ENCODE results near the gene CCDC80. TPM values are rescaled to one million over a fixed set of nuclear protein-coding genes. Genes with fewer than 3 reads are reported as not detected.
"Not testable (repeated sequence)": the region's sequence is repeated elsewhere in the genome, so short reads cannot be mapped to it uniquely, and the experiment has no call there.

CCDC80 gene
- total and polyA plus RNA-seq, 3 experiments from 2014 or later = 0.02 TPM; not detected in 2

DNA sequence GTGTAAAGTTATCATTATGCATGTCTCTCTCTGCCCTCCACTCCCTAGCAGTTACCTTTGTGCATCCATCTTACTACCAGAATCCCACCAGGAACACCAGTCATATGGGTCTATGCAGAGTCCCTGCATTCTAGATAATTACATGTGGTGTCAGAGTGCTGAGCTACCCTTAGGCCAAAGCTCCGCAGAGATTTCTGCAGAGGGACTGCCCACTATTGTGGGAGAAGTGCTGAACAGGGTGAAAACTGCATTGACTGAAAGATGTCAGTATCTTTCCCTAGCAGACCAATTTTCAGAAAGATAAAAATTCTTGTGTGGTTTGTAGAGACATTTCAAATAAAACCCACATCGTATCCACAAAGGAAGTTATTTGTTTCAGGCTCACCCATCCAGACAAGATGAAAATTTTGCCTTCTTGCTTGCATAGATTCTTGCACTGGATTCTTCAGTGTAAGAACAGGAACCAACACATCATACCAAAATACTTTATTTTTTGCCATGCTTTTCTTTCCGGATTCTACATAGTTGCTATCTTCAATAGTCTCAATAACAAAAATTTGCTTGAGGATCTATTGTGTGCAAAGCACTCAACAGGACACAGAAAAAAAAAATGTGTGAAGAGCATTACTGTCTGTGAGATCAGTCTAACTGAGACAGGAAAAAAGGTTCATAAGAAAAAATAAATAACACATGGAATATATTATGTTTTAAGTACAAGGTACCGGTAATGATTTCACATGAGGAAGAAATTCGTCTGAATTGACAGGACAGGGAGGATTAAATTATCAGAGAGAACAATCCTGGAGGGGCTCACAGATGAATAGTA lies 32.0 kb upstream of the CCDC80 start:
- peaks cover 0 to 1% of the 10 kb centered on the region in 2 donors for H3K27me3 Mint-ChIP-seq
- Histone ChIP-seq H3K27me3 (ENCODE audit: insufficient read depth, low read length, poor library complexity, severe bottlenecking) (no peaks in the 10 kb centered on the region), H3K4me3 (ENCODE audit: low read length) (no peak overlapping the region), H3K4me1 (ENCODE audit: insufficient read depth, low read length) (peaks cover 65% of the 10 kb centered on the region), H3K36me3 (ENCODE audit: insufficient read depth, low read length) (no peaks in the 10 kb centered on the region), H3K9me3 (ENCODE audit: low read length) (no peaks in the 10 kb centered on the region), H3K27ac (ENCODE audit: low read depth, low read length) (no peak overlapping the region)
- no peaks in the 10 kb centered on the region for H3K9me3 Mint-ChIP-seq
- peak in 1 of 5 donors; percentile 9 for DNase-seq
- H3K27ac Mint-ChIP-seq = peak overlapping the region; percentile 24 to 96 (median 69)
- peak overlapping the region; percentile 3 to 74 (median 71) for H3K4me3 Mint-ChIP-seq
- ChIA-PET POLR2A (no interaction called here), CTCF (interaction anchor here (1.0 to 2.8 kb wide), 2 partner anchors 30 to 62 kb away, joined by 3 to 7 read pairs; no protein-coding TSS in a partner anchor)
- peaks cover 75 to 94% (median 85%) of the 10 kb centered on the region in 3 donors for H3K4me1 Mint-ChIP-seq
- H3K36me3 Mint-ChIP-seq = peaks cover 0 to 2% (median 0%) of the 10 kb centered on the region in 3 donors

DNA sequence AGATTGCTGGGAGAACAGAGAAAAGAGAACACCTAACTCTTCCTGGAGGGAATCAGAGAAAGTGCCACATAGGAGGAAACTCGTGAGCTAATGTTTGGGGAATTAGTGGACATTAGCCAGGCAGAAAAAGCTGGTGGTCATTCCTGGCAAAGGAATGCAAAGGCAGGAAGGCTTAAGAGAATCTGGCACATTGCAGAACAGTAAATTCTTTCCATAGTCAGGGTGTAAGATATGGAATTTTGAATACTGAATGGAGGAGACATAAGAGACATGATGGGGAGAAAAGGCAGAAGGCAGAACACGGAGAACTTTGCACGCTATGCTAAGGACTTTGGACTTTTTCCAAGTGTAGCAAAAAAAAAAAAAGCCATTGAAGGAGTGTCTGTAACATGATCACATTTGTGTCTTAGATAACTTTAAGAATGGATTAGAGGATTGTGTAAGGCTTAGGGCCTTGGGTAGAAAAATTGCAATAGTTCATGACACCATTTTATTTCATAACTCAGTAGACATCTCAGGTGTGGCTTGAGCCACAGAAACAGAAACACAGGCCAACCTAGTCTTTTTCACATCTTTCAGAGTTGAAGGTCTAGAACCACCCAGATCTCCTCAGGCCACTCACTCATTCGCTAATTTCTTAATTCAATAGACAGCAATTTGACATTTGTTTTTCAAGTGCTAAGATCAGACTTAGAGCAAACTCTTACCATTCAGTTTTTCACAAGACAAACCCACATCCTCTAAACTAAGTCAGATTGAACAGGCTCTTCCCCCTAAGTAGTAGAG lies 31.2 kb upstream of the CCDC80 start:
- DNase-seq = peak in 1 of 5 donors; percentile 45
- H3K27ac ChIP-seq (ENCODE audit: low read depth, low read length) = no peak overlapping the region
- H3K4me1 ChIP-seq (ENCODE audit: insufficient read depth, low read length) = peaks cover 60% of the 10 kb centered on the region
- H3K9me3 ChIP-seq (ENCODE audit: low read length) = no peaks in the 10 kb centered on the region
- peaks cover 77 to 94% (median 86%) of the 10 kb centered on the region in 3 donors for H3K4me1 Mint-ChIP-seq
- H3K4me3 Mint-ChIP-seq = peak overlapping the region; percentile 3 to 74 (median 71)
- no peaks in the 10 kb centered on the region for H3K36me3 ChIP-seq (ENCODE audit: insufficient read depth, low read length)
- no peaks in the 10 kb centered on the region for H3K9me3 Mint-ChIP-seq
- H3K27ac Mint-ChIP-seq = peak overlapping the region; percentile 20 to 96 (median 68)
- H3K27me3 ChIP-seq (ENCODE audit: insufficient read depth, low read length, poor library complexity, severe bottlenecking) = no peaks in the 10 kb centered on the region
- H3K36me3 Mint-ChIP-seq = peaks cover 0 to 2% (median 0%) of the 10 kb centered on the region in 3 donors
- no peak overlapping the region for H3K4me3 ChIP-seq (ENCODE audit: low read length)
- ChIA-PET CTCF (interaction anchor here (1.0 to 3.0 kb wide), 2 partner anchors 29 to 30 kb away, joined by 3 to 7 read pairs; no protein-coding TSS in a partner anchor), POLR2A (no interaction called here)
- H3K27me3 Mint-ChIP-seq = peaks cover 0 to 1% of the 10 kb centered on the region in 2 donors

DNA sequence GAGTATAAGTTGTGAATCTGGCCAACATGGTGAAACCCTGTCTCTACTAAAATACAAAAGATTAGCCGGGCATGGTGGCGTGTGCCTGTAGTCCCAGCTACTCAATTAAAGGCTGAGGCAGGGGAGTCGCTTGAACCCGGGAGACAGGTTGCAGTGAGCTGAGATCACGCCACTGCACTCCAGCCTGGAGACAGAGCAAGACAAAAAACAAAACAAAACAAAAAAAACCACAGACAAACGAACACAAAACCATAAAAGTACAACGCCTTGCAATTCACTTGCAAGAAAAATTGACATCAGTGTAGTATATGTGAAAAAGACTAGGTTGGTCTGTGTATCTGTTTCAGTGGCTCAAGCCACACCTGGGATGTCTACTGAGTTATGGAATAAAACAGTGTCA lies 29.9 kb upstream of the CCDC80 start:
- POLR2A ChIA-PET = interaction anchor here (0.6 kb wide), 1 partner anchor 23 kb away, joined by 3 read pairs; no protein-coding TSS in a partner anchor
- DNase-seq = peak in 1 of 5 donors; percentile 14
- no peaks in the 10 kb centered on the region for H3K36me3 ChIP-seq (ENCODE audit: insufficient read depth, low read length)
- H3K27ac ChIP-seq (ENCODE audit: low read depth, low read length) = no peak overlapping the region
- Mint-ChIP-seq H3K4me1 (peaks cover 64 to 82% (median 73%) of the 10 kb centered on the region in 3 donors), H3K27me3 (peaks cover 0 to under 1% of the 10 kb centered on the region in 2 donors), H3K9me3 (no peaks in the 10 kb centered on the region), H3K36me3 (peaks cover 0 to 2% (median 0%) of the 10 kb centered on the region in 3 donors), H3K4me3 (peak overlapping the region in 6 of 7 donors; percentile 27 to 86 (median 58)), H3K27ac (peak overlapping the region in 7 of 8 donors; percentile 27 to 90 (median 73))
- H3K27me3 ChIP-seq (ENCODE audit: insufficient read depth, low read length, poor library complexity, severe bottlenecking) = no peaks in the 10 kb centered on the region
- no peak overlapping the region for H3K4me3 ChIP-seq (ENCODE audit: low read length)
- CTCF ChIA-PET = interaction anchor here (3.0 kb wide), 1 partner anchor 27 kb away, joined by 7 read pairs; no protein-coding TSS in a partner anchor
- H3K4me1 ChIP-seq (ENCODE audit: insufficient read depth, low read length) = peaks cover 48% of the 10 kb centered on the region
- H3K9me3 ChIP-seq (ENCODE audit: low read length) = no peaks in the 10 kb centered on the region

- peak overlapping the region in 1 of 7 donors; percentile 29 for H3K4me3 Mint-ChIP-seq
- peak overlapping the region in 3 of 8 donors; percentile 0 to 62 (median 27) for H3K27ac Mint-ChIP-seq
- H3K36me3 ChIP-seq (ENCODE audit: insufficient read depth, low read length) = no peaks in the 10 kb centered on the region
- H3K4me1 ChIP-seq (ENCODE audit: insufficient read depth, low read length) = peaks cover 29% of the 10 kb centered on the region
- H3K9me3 ChIP-seq (ENCODE audit: low read length) = no peaks in the 10 kb centered on the region
- H3K9me3 Mint-ChIP-seq = no peaks in the 10 kb centered on the region
- H3K4me1 Mint-ChIP-seq = peaks cover 37 to 50% (median 44%) of the 10 kb centered on the region in 3 donors
- POLR2A ChIA-PET = no interaction called here
- no peak for DNase-seq
- H3K27me3 Mint-ChIP-seq = no peaks in the 10 kb centered on the region
- CTCF ChIA-PET = interaction anchor here (1.3 kb wide), 1 partner anchor 25 kb away, joined by 5 read pairs; no protein-coding TSS in a partner anchor
- no peaks in the 10 kb centered on the region for H3K27me3 ChIP-seq (ENCODE audit: insufficient read depth, low read length, poor library complexity, severe bottlenecking)
- no peak overlapping the region for H3K4me3 ChIP-seq (ENCODE audit: low read length)
- no peak overlapping the region for H3K27ac ChIP-seq (ENCODE audit: low read depth, low read length)
- peaks cover 0 to 8% (median 0%) of the 10 kb centered on the region in 3 donors for H3K36me3 Mint-ChIP-seq
These were observed 26.7 kb upstream of the CCDC80 start for GRCh38 chr3:112667599-112667998.

- H3K27ac ChIP-seq (ENCODE audit: low read depth, low read length); H3K27me3 Mint-ChIP-seq; DNase-seq; CTCF ChIA-PET; H3K9me3 ChIP-seq (ENCODE audit: low read length); H3K4me1 ChIP-seq (ENCODE audit: insufficient read depth, low read length); H3K4me3 Mint-ChIP-seq; H3K36me3 ChIP-seq (ENCODE audit: insufficient read depth, low read length); H3K4me3 ChIP-seq (ENCODE audit: low read length); H3K9me3 Mint-ChIP-seq; H3K27me3 ChIP-seq (ENCODE audit: insufficient read depth, low read length, poor library complexity, severe bottlenecking); H3K27ac Mint-ChIP-seq; POLR2A ChIA-PET; H3K36me3 Mint-ChIP-seq: not testable (repeated sequence)
- H3K4me1 Mint-ChIP-seq = peaks cover 13 to 24% (median 19%) of the 10 kb centered on the region in 3 donors
These were observed 24.1 kb upstream of the CCDC80 start for GRCh38 chr3:112665009-112665408.

GRCh38 chr3:112656043-112656442 lies 15.1 kb upstream of the CCDC80 start:
- Mint-ChIP-seq H3K4me3 (no peak overlapping the region), H3K9me3 (peaks cover 0 to 5% (median 0%) of the 10 kb centered on the region in 5 donors), H3K36me3 (no peaks in the 10 kb centered on the region), H3K4me1 (peaks cover 1 to 6% (median 4%) of the 10 kb centered on the region in 3 donors), H3K27me3 (no peaks in the 10 kb centered on the region), H3K27ac (no peak overlapping the region)
- no peak for DNase-seq
- H3K9me3 ChIP-seq (ENCODE audit: low read length) = no peaks in the 10 kb centered on the region
- no peak overlapping the region for H3K4me3 ChIP-seq (ENCODE audit: low read length)
- ChIA-PET POLR2A (interaction anchor here (1.0 kb wide), 1 partner anchor 12 kb away, joined by 3 read pairs; no protein-coding TSS in a partner anchor), CTCF (no interaction called here)
- no peak overlapping the region for H3K27ac ChIP-seq (ENCODE audit: low read depth, low read length)
- H3K27me3 ChIP-seq (ENCODE audit: insufficient read depth, low read length, poor library complexity, severe bottlenecking) = no peaks in the 10 kb centered on the region
- H3K36me3 ChIP-seq (ENCODE audit: insufficient read depth, low read length) = no peaks in the 10 kb centered on the region
- no peaks in the 10 kb centered on the region for H3K4me1 ChIP-seq (ENCODE audit: insufficient read depth, low read length)

GRCh38 chr3:112654979-112655378 lies 14.0 kb upstream of the CCDC80 start:
- Mint-ChIP-seq H3K4me3 (no peak overlapping the region), H3K27ac (peak overlapping the region in 1 of 8 donors; percentile 9), H3K9me3 (peaks cover 0 to 3% (median 0%) of the 10 kb centered on the region in 5 donors), H3K4me1 (peaks cover 1 to 6% (median 4%) of the 10 kb centered on the region in 3 donors), H3K27me3 (no peaks in the 10 kb centered on the region), H3K36me3 (no peaks in the 10 kb centered on the region)
- H3K4me3 ChIP-seq (ENCODE audit: low read length) = no peak overlapping the region
- DNase-seq = no peak
- ChIA-PET POLR2A (interaction anchor here (1.0 kb wide), 1 partner anchor 11 kb away, joined by 3 read pairs; no protein-coding TSS in a partner anchor), CTCF (interaction anchor here (0.6 to 2.5 kb wide), 3 partner anchors 12 to 325 kb away, joined by 3 to 13 read pairs (median 9); no protein-coding TSS in a partner anchor)
- H3K27ac ChIP-seq (ENCODE audit: low read depth, low read length) = no peak overlapping the region
- no peaks in the 10 kb centered on the region for H3K9me3 ChIP-seq (ENCODE audit: low read length)
- H3K4me1 ChIP-seq (ENCODE audit: insufficient read depth, low read length) = no peaks in the 10 kb centered on the region
- H3K27me3 ChIP-seq (ENCODE audit: insufficient read depth, low read length, poor library complexity, severe bottlenecking) = no peaks in the 10 kb centered on the region
- H3K36me3 ChIP-seq (ENCODE audit: insufficient read depth, low read length) = no peaks in the 10 kb centered on the region
